ENCODE results near the gene SPAG9.

The SPAG9 gene

DNA sequence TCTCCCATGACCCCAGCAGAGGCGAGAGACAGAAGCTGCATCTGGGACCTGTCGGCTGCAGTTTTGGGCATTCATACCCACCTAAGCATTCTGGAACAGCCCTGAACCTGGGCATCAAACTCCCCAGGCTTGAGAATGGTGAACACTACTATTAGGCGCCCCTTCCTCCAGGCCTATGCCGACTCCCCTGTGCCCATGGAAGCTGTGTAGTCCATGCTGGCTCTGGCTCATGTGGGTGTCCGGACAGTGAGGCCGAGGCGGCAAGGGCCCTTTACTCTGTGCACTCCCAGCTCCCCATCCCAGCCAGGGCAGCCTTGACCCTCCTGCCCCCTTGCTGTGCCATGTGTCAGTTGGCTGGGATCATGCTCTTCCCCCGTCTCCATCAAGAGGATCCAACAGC, 165.5 kb downstream of the SPAG9 start:
- TF ChIP-seq, protein P1, sequence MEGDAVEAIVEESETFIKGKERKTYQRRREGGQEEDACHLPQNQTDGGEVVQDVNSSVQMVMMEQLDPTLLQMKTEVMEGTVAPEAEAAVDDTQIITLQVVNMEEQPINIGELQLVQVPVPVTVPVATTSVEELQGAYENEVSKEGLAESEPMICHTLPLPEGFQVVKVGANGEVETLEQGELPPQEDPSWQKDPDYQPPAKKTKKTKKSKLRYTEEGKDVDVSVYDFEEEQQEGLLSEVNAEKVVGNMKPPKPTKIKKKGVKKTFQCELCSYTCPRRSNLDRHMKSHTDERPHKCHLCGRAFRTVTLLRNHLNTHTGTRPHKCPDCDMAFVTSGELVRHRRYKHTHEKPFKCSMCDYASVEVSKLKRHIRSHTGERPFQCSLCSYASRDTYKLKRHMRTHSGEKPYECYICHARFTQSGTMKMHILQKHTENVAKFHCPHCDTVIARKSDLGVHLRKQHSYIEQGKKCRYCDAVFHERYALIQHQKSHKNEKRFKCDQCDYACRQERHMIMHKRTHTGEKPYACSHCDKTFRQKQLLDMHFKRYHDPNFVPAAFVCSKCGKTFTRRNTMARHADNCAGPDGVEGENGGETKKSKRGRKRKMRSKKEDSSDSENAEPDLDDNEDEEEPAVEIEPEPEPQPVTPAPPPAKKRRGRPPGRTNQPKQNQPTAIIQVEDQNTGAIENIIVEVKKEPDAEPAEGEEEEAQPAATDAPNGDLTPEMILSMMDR (IDR thresholded peaks at IDR 0.05; ENCODE audit: low read depth, low read length, missing control alignments): no peak
- no peak overlapping the region for H3K4me3 ChIP-seq (ENCODE audit: low read depth, low read length)
- DNase-seq (ENCODE audit: low read depth): no peak

DNA sequence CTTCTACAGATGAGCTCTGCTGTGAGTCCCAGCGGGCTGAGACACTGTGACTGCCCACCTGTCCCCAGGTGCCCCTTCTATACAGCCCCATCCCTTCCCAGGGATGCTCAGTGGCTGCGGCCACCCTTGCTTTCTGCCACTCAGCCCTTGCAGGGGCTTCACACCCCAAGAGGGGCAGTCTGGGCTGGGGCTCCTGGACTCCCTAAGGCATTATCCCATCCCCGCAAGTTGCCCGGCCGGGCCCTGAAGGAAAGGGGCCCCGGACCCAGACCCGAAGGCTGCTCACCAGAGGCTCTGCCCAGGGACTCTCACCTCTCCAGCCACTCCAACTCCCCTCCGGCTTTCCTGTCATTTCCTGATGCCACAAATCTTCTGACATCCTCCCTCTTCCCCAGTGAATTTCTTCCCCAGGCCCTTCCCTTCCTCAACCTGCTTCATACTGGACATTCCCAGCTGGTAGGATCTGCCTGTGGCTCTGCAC, 166.0 kb downstream of the SPAG9 start:
- no peak for DNase-seq (ENCODE audit: low read depth)
- no peak overlapping the region for H3K4me3 ChIP-seq (ENCODE audit: low read depth, low read length)
- TF ChIP-seq, protein P1 (IDR thresholded peaks at IDR 0.05; ENCODE audit: low read depth, low read length, missing control alignments): no peak

DNA sequence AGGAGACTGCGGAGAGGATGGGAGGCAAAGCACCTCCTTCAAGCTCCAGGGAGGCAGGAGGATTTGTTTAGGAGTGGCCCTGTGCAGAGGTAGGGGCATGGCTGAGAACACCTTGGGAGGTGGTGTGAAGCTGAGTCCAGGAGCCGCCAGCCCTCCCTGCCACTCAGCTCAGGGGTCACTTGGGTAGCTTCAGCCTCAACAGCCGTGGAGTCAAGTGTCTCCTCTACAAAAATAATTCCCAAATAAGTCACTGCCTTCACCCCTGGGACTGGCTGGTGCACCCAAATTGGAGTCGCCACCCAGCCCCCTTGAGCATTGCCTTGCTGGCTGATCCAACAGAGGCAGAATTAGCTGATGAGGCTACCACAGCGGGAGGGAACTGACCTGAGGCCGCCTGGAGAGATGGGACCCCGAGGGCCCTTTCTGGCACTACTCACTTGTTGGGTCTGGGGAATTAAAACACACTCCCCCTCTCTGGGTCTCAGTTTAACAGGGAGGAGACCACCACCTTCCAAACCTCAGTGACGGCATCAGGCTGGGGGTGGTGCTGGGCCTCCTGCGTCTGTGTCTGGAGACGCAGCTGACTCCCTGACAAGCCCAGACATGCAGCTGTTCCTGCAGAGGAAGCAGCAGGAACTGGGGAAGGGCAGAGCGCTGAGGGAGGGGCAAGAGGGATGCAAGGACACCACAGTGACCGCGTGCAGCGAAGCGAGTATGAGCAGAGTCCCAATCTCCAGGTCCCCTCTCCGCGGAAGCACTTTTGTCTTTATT, 166.7 kb downstream of the SPAG9 start:
- TF ChIP-seq, protein P1 (IDR thresholded peaks at IDR 0.05; ENCODE audit: low read depth, low read length, missing control alignments): no peak
- DNase-seq (ENCODE audit: low read depth): no peak
- no peak overlapping the region for H3K4me3 ChIP-seq (ENCODE audit: low read depth, low read length)

DNA sequence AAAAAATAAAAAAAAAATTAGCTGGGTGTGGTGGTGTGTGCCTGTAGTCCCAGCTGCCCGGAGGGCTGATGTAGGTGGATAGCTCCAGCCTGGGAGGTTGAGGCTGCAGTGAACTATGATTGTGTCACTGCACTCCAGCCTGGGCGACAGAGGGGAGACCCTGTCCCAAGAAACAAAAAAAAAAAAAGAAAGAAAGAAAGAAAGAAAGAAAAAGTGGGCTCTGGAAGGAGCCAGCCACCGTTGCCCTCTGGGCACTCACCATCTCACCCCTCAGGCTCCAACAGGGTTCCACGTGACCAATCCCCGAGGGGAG, 167.2 kb downstream of the SPAG9 start:
- TF ChIP-seq, protein P1 (IDR thresholded peaks at IDR 0.05; ENCODE audit: low read depth, low read length, missing control alignments): no peak
- H3K4me3 ChIP-seq (ENCODE audit: low read depth, low read length): no peak overlapping the region
- DNase-seq (ENCODE audit: low read depth): no peak

DNA sequence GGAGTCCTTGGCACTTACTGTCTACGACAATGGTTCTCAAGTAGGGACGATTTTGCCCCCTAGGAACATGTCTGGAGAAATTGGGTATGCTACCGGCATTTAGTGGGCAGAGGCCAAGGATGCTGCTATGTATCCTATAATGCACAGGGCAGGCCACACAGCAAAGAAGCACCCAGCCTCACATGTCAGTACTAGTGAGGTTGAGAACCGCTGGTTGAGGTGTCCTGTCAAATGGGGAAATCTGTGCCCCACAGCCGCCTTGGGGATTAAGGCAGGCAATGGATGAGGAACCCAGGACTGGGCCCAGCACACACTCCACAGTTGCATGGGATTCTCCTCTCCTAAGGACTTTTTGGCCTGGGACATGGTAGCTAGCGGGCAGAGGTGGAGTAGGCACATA, 167.8 kb downstream of the SPAG9 start:
- no peak overlapping the region for H3K4me3 ChIP-seq (ENCODE audit: low read depth, low read length)
- no peak for DNase-seq (ENCODE audit: low read depth)
- TF ChIP-seq, protein P1 (IDR thresholded peaks at IDR 0.05; ENCODE audit: low read depth, low read length, missing control alignments): no peak

DNA sequence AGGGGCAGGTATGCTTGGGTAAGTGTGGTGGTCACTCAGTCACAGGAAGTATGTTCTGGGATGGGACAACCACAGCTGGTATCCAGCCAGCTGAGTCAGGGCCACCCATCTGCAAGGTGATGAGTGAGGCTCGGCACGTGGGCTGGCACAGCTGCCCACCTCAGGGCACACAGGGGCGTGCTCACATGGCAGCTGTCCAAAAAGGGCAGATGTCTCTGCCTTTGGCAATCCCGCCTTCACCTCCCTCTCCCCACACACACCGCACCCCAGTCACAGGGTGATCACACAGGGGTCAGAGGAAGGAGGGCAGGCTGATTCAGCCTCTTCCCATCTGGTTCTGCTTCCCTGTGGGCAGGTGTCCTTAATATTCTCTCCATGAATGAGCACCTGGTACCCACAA, 168.7 kb downstream of the SPAG9 start:
- DNase-seq (ENCODE audit: low read depth): no peak
- TF ChIP-seq, protein P1 (IDR thresholded peaks at IDR 0.05; ENCODE audit: low read depth, low read length, missing control alignments): no peak

More for the DNA sequence above, 168.7 kb downstream of the SPAG9 start:
- no peak overlapping the region for H3K4me3 ChIP-seq (ENCODE audit: low read depth, low read length)

All from GM12864 (cell line).